Measurements from ENCODE around the gene TMUB1. TPM values are rescaled to one million over a fixed set of nuclear protein-coding genes. Genes with fewer than 3 reads are reported as not detected.

The TMUB1 gene
- total and polyA plus RNA-seq, 9 of the 15 experiments (the other 6 are each of a cell fraction or from before 2014, with no cell fraction given) = 0.14 to 241 (median 74.1) TPM

GRCh38 chr7:151038951-151039849 lies 44.1 kb downstream of the TMUB1 start (continued):
- no peak for TF ChIP-seq KLF10 (CRISPR knock-in tag; IDR thresholded peaks at IDR 0.05)
- no peak for TF ChIP-seq COPS2 (conservative IDR thresholded peaks at IDR 0.05)
- no peak for TF ChIP-seq TCFL5 (CRISPR knock-in tag; conservative IDR thresholded peaks at IDR 0.05)
- peak; percentile 87 for TF ChIP-seq REST (IDR thresholded peaks at IDR 0.05; ENCODE audit: borderline replicate concordance)
- no peak for TF ChIP-seq REST (CRISPR knock-in tag; IDR thresholded peaks at IDR 0.05; ENCODE audit: low read depth)
- TF ChIP-seq NBN (IDR thresholded peaks at IDR 0.05; ENCODE audit: low read depth) = peak; percentile 95
- peak; percentile 70; the same call in 1 of the 2 replicates for TF ChIP-seq CREB1 (IDR thresholded peaks at IDR 0.05)
- peak; percentile 66 for TF ChIP-seq CREB1 (CRISPR knock-in tag; IDR thresholded peaks at IDR 0.05)
- peak; percentile 61 to 71 for TF ChIP-seq NRF1 (conservative IDR thresholded peaks at IDR 0.05 in 1 of 2, IDR thresholded peaks at IDR 0.05 in 1 of 2)
- TF ChIP-seq ZNF318 (IDR thresholded peaks at IDR 0.05; ENCODE audit: borderline replicate concordance in 1 of 2, low read depth in 1 of 2) = peak in 1 of 2 experiments; percentile 79; a peak in 2 of 4 replicates

Measured in K562 (cell line).